Pancreas (tissue), 10 donors: ENCODE results near the gene EVPL. TPM values are rescaled to one million over a fixed set of nuclear protein-coding genes. Genes with fewer than 3 reads are reported as not detected.
A peak's percentile ranks its signal among the peaks of the same experiment; 100 is the strongest.

Experiments used
- ATAC-seq, 4 donors: fragments of 200-7000 bp; cut with Tn5 transposase; one replicate each; pipeline versions ENCODE4 v1.8.0 to v1.9.1; 2020; ENCODE audit warnings: mild to moderate bottlenecking in 4 of 4, moderate library complexity in 4 of 4
- DNase-seq, 6 donors: peaks; one replicate each; pipeline ENCODE4 v3.0.0-alpha.2; 2020
- FAIRE-seq: peaks from 2 replicates; lab custom pipeline; 2012; peaks lifted over from hg19 to GRCh38; lab: Jason Lieb, UNC
- H3K27ac ChIP-seq, 4 donors: fragments of 200-600 bp; sonication (generic); 1 replicate in 3 of 4; 2 replicates in 1 of 4; pipeline versions ENCODE4 v1.5.0 to v1.8.0; 2020
- H3K27me3 ChIP-seq, 4 donors: fragments of 200-600 bp; one replicate each; pipeline ENCODE4 v1.8.0; 2021
- H3K36me3 ChIP-seq, 3 donors: fragments of 200-600 bp; sonication (generic) in 1 of 3; one replicate each; pipeline versions ENCODE4 v1.5.0 to v1.8.0; 2020 to 2021
- H3K4me1 ChIP-seq, 3 donors: fragments of 200-600 bp; one replicate each; pipeline ENCODE4 v1.8.0; 2021
- H3K4me3 ChIP-seq, 4 donors: fragments of 200-600 bp; sonication (generic) in 2 of 4; one replicate each; pipeline versions ENCODE4 v1.5.0 to v1.8.0; 2020 to 2021
- H3K9me3 ChIP-seq, 4 donors: fragments of 200-600 bp; one replicate each; pipeline ENCODE4 v1.8.0; 2021
- WGBS, 2 donors: extraction: QIAGEN DNeasy Blood & Tissue Kit; methylation state at CpG; one replicate each; pipeline ENCODE4 v1.1.7; 2013; 5-methylcytosine and 5-hydroxymethylcytosine counted together
- intact Hi-C, 3 donors: fragments of 100-400 bp; cut with DNase I; formaldehyde crosslinking; loops; one replicate each; pipeline versions ENCODE4 v1.11.1 to v1.14.2; 2022
- polyA plus RNA-seq, 2 donors: library from polyadenylated mRNA; stranded (reverse); fragments of 200-250 nt; gene quantifications; one replicate each; pipeline ENCODE4 v1.2.3, GENCODE V29; 2013
- total RNA-seq, 6 donors: library from RNA; stranded (reverse); fragmentation: NEBNext Ultra II Directional in 4 of 6; extraction: Animal tissue kit (Norgen Biotek cat#: 25700) in 4 of 6; gene quantifications; one replicate each; pipeline versions ENCODE4 v1.2.1 to v1.2.4, GENCODE V29; 2021 to 2023
- TF ChIP-seq, protein P1 (sequence below), 4 donors: fragments of 200-600 bp; sonication (generic) in 3 of 4; IDR thresholded peaks; one replicate each; pipeline versions ENCODE4 v1.5.0 to v1.8.0; 2021; ENCODE audit warnings: antibody characterized with exemption in 4 of 4
- donor health status: healthy with polysubstance abuse.
- donor health status: DM: no; HTN: no; CAD: no; lungs with moderate emphysema.
- donor health status: DM: no; HTN: no; CAD: no.
- donor health status: control.
- donor health status: control.
- donor health status: Bipolar disorder and iron deficiency.
- donor health status: DM: yes; HTN: yes; CAD: no.
- donor health status: DM: no; HTN: no; CAD: no.
- donor health status: DM: no; HTN: no; CAD: no.
- donor health status: DM: yes; HTN: yes; CAD: no.

The EVPL gene
- total RNA-seq (1 to 10 TPM; 1.3 to 3.5 (median 2.9) TPM), polyA plus RNA-seq (10 to 100 TPM in 1 of 2 donors, 1 to 10 TPM in 1; 6.5 to 14.6 TPM)

DNA sequence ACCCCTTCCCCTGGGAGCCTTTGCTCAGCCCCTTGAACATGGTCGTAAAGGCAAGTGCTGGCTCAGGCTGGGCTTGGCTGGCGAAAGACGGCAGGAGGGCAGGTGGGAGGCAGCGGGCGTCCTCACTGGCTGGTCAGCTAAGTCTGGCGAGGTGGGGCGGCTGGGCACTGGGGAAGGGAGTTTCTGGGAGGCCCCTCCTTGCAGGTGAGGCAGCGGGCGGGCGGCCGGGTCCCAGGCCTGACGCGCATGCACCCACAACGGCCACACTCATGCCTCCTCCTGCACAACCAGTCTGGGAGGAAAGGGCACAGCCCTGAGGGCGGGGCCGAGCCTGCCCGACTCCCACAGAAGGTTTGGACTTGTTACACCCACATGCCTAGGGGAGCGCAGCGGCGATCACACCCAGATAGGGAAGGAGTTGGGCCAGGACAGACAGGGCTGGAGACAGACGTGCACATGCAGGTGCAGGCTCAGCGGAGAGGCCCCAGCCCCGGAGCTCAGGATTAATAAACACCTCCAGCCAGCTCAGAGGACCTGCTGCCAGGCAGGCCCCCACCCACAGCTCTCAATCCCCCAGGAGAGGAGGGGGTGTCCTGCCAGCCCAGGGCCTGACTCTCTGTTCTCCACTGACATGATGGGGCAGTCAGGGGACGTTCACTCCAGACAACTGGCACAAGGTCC is at the start of gene EVPL:
Gene EVPL (minus strand): TSS at position 148 of the 681 bp plus-strand sequence. CDS start 108 bp downstream, at position 40.
- Histone ChIP-seq H3K27me3 (no peaks in the 10 kb centered on the region), H3K9me3 (no peaks in the 10 kb centered on the region), H3K27ac (peak within 1 kb of the TSS in 2 of 4 donors; percentile 44 to 50), H3K36me3 (no peaks in the 10 kb centered on the region), H3K4me1 (peaks cover 0 to 3% (median 0%) of the 10 kb centered on the region in 3 donors), H3K4me3 (peak within 1 kb of the TSS in 2 of 4 donors; percentile 11 to 46)
- FAIRE-seq (no peak), DNase-seq (peak; percentile 43 to 88 (median 61)), ATAC-seq (peak; percentile 70 to 91 (median 84))
- intact Hi-C loops, result no loop called here
- WGBS, 2 donors, result 47 to 55% methylated on average over 20 to 24 of the region's 24 CpGs
- TF ChIP-seq, protein P1, sequence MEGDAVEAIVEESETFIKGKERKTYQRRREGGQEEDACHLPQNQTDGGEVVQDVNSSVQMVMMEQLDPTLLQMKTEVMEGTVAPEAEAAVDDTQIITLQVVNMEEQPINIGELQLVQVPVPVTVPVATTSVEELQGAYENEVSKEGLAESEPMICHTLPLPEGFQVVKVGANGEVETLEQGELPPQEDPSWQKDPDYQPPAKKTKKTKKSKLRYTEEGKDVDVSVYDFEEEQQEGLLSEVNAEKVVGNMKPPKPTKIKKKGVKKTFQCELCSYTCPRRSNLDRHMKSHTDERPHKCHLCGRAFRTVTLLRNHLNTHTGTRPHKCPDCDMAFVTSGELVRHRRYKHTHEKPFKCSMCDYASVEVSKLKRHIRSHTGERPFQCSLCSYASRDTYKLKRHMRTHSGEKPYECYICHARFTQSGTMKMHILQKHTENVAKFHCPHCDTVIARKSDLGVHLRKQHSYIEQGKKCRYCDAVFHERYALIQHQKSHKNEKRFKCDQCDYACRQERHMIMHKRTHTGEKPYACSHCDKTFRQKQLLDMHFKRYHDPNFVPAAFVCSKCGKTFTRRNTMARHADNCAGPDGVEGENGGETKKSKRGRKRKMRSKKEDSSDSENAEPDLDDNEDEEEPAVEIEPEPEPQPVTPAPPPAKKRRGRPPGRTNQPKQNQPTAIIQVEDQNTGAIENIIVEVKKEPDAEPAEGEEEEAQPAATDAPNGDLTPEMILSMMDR (IDR thresholded peaks at IDR 0.05), result no peak

DNA sequence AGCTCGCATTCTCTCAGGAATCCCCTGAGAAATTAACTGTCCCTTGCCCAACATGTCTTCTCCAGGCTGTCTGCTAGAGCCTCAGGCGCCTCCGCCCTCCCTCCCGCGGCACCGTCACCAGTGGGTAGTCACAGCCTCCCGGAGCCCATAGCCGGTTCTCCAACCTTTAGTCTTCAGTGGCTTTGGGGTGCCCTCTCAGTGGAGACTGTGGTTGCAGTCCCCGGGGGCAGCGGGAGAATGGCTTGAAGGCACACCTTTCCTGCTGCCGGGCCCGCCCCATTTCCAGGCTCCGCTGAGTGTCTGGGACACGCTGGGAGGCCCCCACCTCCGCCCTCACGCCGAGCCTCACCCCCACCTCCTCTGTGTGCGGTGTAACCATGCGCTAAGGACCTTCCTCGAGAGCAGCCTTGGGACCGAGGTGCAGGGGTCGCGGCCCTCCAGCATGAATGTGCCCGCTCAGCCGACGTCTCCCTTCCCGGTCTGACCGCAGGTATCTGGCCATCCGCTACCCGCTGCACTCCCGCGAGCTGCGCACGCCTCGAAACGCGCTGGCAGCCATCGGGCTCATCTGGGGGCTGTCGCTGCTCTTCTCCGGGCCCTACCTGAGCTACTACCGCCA is 49.1 kb upstream of the EVPL start:
- 31 to 32% methylated on average over 41 of the region's 41 CpGs for WGBS, 2 donors
- FAIRE-seq (no peak), DNase-seq (peak in 1 of 6 donors; percentile 62), ATAC-seq (no peak)
- no peaks in the 10 kb centered on the region for H3K9me3 ChIP-seq
- intact Hi-C loops, result no loop called here
- H3K27ac ChIP-seq, result no peak overlapping the region
- no peaks in the 10 kb centered on the region for H3K36me3 ChIP-seq
- TF ChIP-seq, protein P1 (IDR thresholded peaks at IDR 0.05), result no peak
- H3K27me3 ChIP-seq, result peaks cover 0 to 30% (median 9%) of the 10 kb centered on the region in 4 donors
- H3K4me1 ChIP-seq, result peaks cover 0 to 9% (median 0%) of the 10 kb centered on the region in 3 donors
- no peak overlapping the region for H3K4me3 ChIP-seq

DNA sequence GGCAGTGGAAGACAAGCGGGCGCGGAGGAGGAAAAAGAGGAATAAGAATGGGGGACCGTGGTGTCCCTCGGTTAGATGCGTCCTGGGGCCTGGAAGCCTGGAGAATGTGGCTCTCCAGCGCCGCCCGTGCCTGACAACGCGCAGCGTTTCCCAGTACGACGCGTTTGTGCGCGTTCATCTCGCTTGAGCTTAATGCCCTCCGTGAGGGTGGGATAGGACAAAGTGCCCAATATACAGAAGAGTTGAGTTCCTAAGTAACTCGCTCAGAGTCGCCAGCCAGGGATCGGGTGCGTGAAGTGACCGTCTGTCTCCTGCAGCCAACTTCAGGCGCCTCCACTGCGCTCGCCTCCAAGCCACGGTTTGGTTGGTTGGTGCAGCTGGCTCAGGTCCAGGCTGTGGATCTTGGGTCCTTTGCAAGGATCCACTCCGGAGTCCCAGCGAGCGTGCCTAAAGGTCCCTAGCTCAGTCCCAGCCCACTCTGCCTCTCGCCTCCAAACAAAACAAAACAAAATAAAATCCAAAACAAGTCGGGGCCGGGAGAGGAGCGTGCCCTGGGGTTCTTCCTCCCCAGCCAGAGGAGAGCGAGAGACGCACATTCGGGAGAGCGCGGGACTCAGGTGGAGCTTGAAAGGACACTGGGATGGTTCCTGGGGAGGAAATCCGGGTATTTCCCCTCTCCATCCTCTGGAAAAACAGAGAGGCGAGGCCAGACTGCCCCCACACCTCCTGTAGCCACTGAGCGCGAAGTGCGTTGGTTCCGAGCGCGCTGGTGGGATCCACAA is 48.4 kb upstream of the EVPL start:
- Histone ChIP-seq H3K36me3 (no peaks in the 10 kb centered on the region), H3K9me3 (no peaks in the 10 kb centered on the region)

DNA sequence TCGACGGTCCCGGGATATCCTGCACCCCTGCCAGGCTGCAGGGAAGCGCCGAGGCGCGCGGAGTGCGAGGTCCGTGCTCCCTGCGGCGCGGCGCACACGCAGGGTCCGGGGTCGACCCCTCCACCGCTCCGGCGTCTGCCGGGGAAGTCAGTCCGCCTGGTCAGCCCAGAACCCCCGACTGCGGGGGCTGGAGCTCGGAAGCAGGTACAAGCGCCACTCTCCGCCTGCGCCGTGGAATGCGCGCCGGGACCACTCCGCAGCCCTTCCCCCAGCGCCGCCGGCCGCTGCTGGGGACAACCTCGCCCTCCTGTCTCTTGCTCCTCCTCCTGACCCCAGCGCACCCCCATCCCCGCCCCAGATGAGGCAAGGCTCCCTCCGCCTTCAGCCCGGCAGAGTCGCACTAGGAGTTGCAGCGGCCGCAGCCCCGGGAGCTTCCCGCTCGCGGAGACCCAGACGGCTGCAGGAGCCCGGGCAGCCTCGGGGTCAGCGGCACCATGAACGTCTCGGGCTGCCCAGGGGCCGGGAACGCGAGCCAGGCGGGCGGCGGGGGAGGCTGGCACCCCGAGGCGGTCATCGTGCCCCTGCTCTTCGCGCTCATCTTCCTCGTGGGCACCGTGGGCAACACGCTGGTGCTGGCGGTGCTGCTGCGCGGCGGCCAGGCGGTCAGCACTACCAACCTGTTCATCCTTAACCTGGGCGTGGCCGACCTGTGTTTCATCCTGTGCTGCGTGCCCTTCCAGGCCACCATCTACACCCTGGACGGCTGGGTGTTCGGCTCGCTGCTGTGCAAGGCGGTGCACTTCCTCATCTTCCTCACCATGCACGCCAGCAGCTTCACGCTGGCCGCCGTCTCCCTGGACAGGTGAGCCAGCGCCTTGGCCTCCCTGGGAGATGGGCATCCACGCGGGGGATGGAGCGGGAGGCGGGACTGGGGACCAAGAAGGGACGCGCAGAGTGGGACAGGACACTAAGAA is 47.6 kb upstream of the EVPL start, which contains the start of gene GALR2:
Gene GALR2 (plus strand): TSS at position 392 of the 974 bp plus-strand sequence. CDS start 103 bp downstream, at position 495.
- intact Hi-C loops, result no loop called here
- 7 to 9% methylated on average over 52 to 92 of the region's 92 CpGs for WGBS, 2 donors
- TF ChIP-seq, protein P1 (IDR thresholded peaks at IDR 0.05), result no peak
- no peak for FAIRE-seq
- DNase-seq, result peak in 1 of 6 donors; percentile 68
- Histone ChIP-seq H3K4me3 (peak within 1 kb of the TSS in 1 of 4 donors; percentile 7), H3K36me3 (no peaks in the 10 kb centered on the region), H3K27me3 (peaks cover 0 to 30% (median 9%) of the 10 kb centered on the region in 4 donors), H3K9me3 (no peaks in the 10 kb centered on the region), H3K27ac (no peak within 1 kb of the TSS), H3K4me1 (peaks cover 0 to 21% (median 0%) of the 10 kb centered on the region in 3 donors)
- ATAC-seq, result no peak

More for the DNA sequence above, 48.4 kb upstream of the EVPL start:
- ATAC-seq (no peak), FAIRE-seq (no peak), DNase-seq (peak in 1 of 6 donors; percentile 66)
- Histone ChIP-seq H3K4me3 (peak overlapping the region in 1 of 4 donors; percentile 7), H3K4me1 (peaks cover 0 to 14% (median 0%) of the 10 kb centered on the region in 3 donors), H3K27me3 (peaks cover 0 to 30% (median 9%) of the 10 kb centered on the region in 4 donors), H3K27ac (no peak overlapping the region)
- intact Hi-C loops, result no loop called here
- 24 to 27% methylated on average over 48 of the region's 48 CpGs for WGBS, 2 donors
- TF ChIP-seq, protein P1 (IDR thresholded peaks at IDR 0.05), result no peak
